ENCODE results near the gene CD200.

Gene CD200

GRCh38 chr3:112333381-112334317, 693 bp downstream of the CD200 start:
- DNase-seq = peak; percentile 15

- no peak for DNase-seq
These were observed 1.9 kb downstream of the CD200 start for GRCh38 chr3:112334691-112335433.

- DNase-seq = no peak
These were observed 2.5 kb downstream of the CD200 start for GRCh38 chr3:112335434-112335781.

- DNase-seq = no peak
These were observed 5.2 kb downstream of the CD200 start for GRCh38 chr3:112338021-112338726.

- DNase-seq = no peak
These were observed 5.7 kb downstream of the CD200 start for GRCh38 chr3:112338727-112339056.

GRCh38 chr3:112339134-112339533, 6.2 kb downstream of the CD200 start:
- no peak for DNase-seq

GRCh38 chr3:112339609-112340008, 6.7 kb downstream of the CD200 start:
- no peak for DNase-seq

- DNase-seq = no peak
These were observed 8.4 kb downstream of the CD200 start for GRCh38 chr3:112341386-112341785.

- DNase-seq = no peak
These were observed 12.7 kb downstream of the CD200 start for GRCh38 chr3:112345681-112346080.

GRCh38 chr3:112346491-112347122, 13.7 kb downstream of the CD200 start:
- no peak for DNase-seq

- DNase-seq = no peak
These were observed 16.0 kb downstream of the CD200 start for GRCh38 chr3:112348943-112349342.

- DNase-seq = no peak
These were observed 16.6 kb downstream of the CD200 start for GRCh38 chr3:112349557-112349956.

GRCh38 chr3:112350018-112350810, 17.3 kb downstream of the CD200 start:
- peak; percentile 15 for DNase-seq

- no peak for DNase-seq
These were observed 18.1 kb downstream of the CD200 start for GRCh38 chr3:112351036-112351435.

GRCh38 chr3:112351823-112352222, 18.9 kb downstream of the CD200 start:
- DNase-seq = peak; percentile 99

- no peak for DNase-seq
These were observed 19.8 kb downstream of the CD200 start for GRCh38 chr3:112352720-112353119.

GRCh38 chr3:112353365-112353764, 20.4 kb downstream of the CD200 start:
- DNase-seq = no peak

GRCh38 chr3:112354642-112355306, 21.8 kb downstream of the CD200 start:
- no peak for DNase-seq

- DNase-seq = no peak
These were observed 22.3 kb downstream of the CD200 start for GRCh38 chr3:112355307-112355687.

- DNase-seq = no peak
These were observed 25.2 kb downstream of the CD200 start for GRCh38 chr3:112357930-112358780.

- DNase-seq = no peak
These were observed 27.6 kb downstream of the CD200 start for GRCh38 chr3:112360561-112360960.
